Ovary (tissue), 1 donor: Measurements from ENCODE around the gene HOXB3.

Source experiments
- EP300 ChIP-seq: sonication (generic); formaldehyde crosslinking; IDR thresholded peaks from one replicate; pipeline ENCODE4 v1.6.1; 2017; ENCODE audit warnings: antibody characterized with exemption
- POLR2A ChIP-seq: fragments of 450-650 bp; IDR thresholded peaks from one replicate; pipeline ENCODE4 v1.6.1; 2017; ENCODE audit warnings: antibody characterized with exemption, mild to moderate bottlenecking, moderate library complexity

GRCh38 chr17:48565022-48565554 lies 25.0 kb downstream of the HOXB3 start:
- TF ChIP-seq POLR2A (no peak), EP300 (no peak)
